Measurements from ENCODE around the gene TBCCD1.

The TBCCD1 gene

GRCh38 chr3:186567072-186567921 lies at the start of gene TBCCD1:
TSS of gene TBCCD1 (minus strand) at chr3:186567339. CDS start at chr3:186564329, 3,010 bp downstream.
- in situ Hi-C loops (cut with HindIII; ENCODE audit: low sequenced_read_pairs) = no loop called here

GRCh38 chr3:186616299-186616617 lies 49.1 kb upstream of the TBCCD1 start:
- in situ Hi-C loops (cut with HindIII; ENCODE audit: low sequenced_read_pairs) = loop anchor here (25.0 kb wide), 1 partner anchor 196 kb away; the partner anchor contains the start of gene RFC4

DNA sequence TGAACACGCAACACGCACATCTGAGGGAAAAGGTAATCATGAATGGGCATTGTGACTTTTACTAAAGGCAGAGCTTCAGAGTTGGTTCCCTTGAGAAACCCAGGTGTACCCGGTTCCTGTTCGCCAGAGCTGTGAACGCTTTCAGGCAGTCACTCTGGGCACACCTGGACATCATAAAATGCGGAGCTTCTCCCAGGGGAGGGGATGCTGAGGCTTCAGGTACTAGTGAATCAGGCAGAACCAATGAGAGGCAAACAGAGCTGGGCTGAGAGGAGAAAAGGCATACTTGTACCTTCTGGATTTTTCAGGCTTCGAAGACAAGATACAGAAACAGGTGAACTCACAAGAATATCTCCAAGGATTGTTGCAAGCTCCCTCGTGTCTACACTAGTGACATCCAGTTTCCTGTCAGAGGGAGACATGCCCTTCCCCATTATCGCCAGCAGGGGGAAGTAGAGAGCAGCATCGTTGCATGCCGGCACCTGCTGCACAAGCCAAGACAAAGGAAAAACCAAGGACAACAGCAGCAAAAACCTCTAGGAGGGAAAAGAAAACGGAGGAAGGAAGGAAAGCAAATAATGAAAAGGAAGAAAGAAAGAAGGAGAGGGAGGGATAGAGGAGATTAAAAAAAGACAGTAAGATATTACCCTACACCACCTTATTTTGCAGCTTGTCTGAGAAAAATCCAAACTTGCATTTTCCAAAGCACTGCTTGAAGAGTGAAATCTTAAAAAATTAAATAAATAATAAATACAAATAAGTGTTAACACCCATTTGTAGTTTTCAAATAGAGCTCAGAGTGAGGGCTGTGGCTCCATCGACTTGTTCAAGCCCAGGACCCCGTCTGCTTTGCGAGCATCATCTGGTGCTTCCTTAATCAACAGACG lies 47.7 kb upstream of the TBCCD1 start:
- in situ Hi-C loops (cut with HindIII; ENCODE audit: low sequenced_read_pairs) = loop anchor here (25.0 kb wide), 1 partner anchor 197 kb away; the partner anchor contains the start of gene RFC4

DNA sequence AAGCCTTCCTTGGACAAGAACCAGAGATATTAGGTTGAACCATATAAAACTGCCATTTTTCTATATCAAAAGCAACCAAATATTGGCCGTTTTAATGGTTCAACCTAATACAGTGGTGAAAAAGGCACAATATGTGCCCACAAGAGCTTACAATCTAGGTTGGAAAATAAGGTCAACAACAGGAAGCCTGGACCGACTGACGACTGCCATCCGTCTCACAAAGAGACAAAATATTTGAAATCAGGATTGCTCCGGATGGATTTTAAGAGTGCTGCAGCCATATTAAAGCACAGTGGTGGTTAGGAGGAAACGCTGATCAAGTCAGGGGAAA lies 47.1 kb upstream of the TBCCD1 start:
- in situ Hi-C loops (cut with HindIII; ENCODE audit: low sequenced_read_pairs) = loop anchor here (25.0 kb wide), 1 partner anchor 198 kb away; the partner anchor contains the start of gene RFC4

DNA sequence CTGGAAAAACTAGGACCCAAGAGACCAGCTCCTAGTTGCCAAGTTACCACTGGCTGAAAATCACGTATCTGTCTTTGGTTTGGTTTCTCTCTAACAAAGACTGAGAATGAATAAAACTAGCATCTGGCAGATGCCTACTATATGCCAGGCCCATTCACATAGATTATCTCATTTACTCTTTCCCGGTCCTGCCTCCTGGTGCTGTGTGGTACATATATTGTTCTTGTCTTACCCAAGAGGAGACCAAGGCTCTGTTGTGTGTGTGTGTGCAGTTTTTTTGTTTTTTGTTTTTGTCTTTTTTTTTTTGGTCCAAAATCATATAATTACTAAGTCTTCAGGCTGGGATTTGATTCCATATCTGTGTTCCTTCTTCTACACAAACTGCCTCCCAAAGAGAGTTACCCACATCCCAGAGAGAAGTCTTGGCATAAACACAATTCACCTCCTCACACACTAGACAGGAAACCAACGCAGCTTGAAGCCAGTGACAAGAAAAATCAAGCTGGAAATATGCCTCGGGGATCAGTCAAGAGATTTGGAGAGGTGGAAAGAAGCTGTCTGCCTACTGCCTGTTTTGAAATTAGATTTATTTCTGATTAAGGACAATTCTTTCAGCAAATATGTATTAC lies 46.6 kb upstream of the TBCCD1 start:
- in situ Hi-C loops (cut with HindIII; ENCODE audit: low sequenced_read_pairs) = loop anchor here (25.0 kb wide), 1 partner anchor 199 kb away; the partner anchor contains the start of gene RFC4

DNA sequence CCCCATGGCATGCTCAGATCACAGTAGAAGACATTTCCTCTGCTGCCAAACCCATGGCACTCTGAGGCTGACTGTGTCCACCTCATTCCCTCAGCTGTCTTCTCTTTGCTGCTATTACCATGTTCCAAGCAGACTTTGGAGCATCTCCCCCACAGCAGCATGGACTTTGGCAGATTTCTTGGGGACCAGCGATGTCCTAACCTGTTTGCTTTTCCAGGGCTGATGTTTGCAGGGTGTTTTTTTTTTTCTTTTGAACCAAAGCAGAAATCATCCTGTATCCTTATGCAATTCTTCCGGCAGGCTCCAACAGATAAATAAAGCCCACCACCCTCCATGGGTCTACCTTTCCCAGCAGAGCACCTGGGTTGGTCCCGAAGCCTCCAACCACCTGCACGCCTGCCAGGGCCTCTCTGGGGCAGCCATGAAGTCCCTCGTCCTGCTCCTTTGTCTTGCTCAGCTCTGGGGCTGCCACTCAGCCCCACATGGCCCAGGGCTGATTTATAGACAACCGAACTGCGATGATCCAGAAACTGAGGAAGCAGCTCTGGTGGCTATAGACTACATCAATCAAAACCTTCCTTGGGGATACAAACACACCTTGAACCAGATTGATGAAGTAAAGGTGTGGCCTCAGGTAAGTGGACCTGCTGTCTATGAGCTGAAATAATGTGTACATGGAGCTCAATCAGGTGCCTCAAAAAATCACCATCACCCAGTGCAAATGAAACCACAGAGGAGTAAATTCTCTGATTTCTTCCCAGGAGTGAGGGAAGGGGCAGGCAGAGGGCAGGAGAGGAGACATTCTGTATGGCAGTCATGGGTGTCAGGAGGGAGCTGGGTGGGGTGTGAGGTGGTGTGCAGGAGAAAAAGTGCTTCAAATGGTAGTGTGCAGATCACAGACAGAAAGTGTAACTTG lies 45.8 kb upstream of the TBCCD1 start, which contains the start of gene AHSG:
AHSG (plus strand) TSS at position 340 of the 916 bp plus-strand sequence; CDS start at position 422, 82 bp downstream.
- in situ Hi-C loops (cut with HindIII; ENCODE audit: low sequenced_read_pairs) = loop anchor here (25.0 kb wide), 1 partner anchor 199 kb away; the partner anchor contains the start of gene RFC4

GRCh38 chr3:186612065-186612464 lies 44.9 kb upstream of the TBCCD1 start:
- in situ Hi-C loops (cut with HindIII; ENCODE audit: low sequenced_read_pairs) = loop anchor here (25.0 kb wide), 1 partner anchor 200 kb away; the partner anchor contains the start of gene RFC4

- in situ Hi-C loops (cut with HindIII; ENCODE audit: low sequenced_read_pairs) = loop anchor here (25.0 kb wide), 1 partner anchor 203 kb away; the partner anchor contains the start of gene RFC4
Observed at GRCh38 chr3:186609247-186609868, 42.2 kb upstream of the TBCCD1 start.

DNA sequence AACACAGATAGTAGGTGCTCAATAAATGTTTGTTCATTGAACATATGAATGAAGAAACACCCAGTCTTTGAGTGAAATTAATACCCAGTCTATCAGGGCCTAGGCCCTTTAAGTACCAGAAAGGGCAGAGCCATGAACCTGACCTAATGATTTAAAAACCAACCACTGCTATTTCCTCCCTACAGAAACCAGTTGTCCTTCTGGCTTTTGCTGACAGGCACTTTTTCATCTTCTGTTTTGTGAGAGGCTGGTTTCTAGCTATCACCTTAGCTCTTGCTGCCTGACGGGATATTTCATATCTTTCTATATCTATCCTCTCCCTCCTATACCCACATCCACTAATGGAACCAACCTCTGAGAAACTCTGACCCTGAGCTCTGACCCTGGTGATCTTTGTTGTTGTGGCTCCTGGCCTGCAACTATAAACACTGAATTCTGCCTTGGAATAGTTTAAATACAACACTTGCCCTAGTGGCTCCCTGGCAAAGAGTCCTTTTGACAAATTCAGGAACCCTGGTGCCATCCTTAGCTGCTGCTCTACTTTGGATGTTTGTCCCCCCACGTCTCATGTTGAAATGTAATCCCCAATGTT lies 41.6 kb upstream of the TBCCD1 start:
- in situ Hi-C loops (cut with HindIII; ENCODE audit: low sequenced_read_pairs) = loop anchor here (25.0 kb wide), 1 partner anchor 204 kb away; the partner anchor contains the start of gene RFC4

DNA sequence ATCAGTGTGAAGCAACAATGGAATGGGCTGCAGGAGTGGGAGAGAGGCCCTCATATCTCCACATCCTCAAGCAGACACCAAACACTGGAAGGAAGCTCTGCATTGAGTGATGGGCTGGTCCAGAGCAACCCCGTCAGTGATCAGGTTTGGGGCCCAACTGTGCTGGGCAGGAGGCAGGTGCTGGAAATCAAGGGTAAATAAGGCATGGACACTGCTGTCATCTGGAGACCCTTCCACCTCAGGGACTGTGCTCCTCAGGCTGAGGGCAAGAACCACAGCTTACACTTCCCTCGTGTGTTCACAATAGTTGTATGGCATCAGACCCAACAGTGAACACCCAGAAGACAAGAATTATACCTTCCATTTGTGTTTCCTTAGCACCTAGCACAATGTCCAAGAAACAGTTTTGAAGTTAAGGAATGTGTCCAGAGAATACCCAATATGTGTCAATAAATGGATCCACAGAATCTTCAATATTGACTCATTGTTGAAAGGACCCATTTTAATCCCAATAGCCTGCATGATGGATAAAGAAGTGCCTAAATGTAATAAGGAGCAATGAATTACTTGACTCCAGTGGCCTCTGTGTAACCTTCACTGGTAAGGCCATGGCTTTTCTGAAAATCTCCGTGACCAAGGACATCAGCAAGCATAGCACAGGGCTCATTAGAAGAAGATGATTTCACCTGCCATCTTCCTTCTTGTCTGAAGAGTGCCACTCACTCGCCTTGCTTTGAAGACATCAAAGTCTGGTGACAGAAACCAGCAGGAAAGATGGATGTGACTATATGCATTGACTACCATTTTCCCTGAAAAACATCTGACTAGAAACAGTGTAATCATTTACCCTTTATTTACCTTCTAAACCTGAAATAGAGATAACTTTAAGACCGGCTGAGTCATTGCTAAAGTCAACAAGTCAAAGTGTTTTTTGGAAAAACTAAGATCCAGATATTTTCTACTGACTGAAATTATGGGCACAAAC lies 38.7 kb upstream of the TBCCD1 start:
- in situ Hi-C loops (cut with HindIII; ENCODE audit: low sequenced_read_pairs) = loop anchor here (25.0 kb wide), 1 partner anchor 206 kb away; the partner anchor contains the start of gene RFC4

DNA sequence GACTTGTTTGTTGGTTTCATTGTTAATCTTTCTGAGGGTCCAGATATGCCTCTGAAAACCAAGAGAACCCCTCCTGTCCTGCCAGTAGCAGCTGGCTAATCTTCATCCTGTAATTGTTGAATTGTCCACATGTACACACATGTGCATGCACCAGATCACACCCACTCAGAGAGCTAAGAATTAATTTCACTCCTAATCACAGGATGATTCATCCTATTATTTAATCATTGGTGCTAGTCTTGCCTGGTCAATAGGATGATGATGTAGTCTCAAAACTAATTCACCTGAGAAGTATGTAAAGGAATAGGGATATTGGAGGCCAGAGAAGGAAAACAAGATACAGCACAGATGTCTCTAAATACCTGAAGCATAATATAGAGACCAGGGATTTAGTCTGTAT lies 37.9 kb upstream of the TBCCD1 start:
- in situ Hi-C loops (cut with HindIII; ENCODE audit: low sequenced_read_pairs) = loop anchor here (25.0 kb wide), 1 partner anchor 207 kb away; the partner anchor contains the start of gene RFC4

DNA sequence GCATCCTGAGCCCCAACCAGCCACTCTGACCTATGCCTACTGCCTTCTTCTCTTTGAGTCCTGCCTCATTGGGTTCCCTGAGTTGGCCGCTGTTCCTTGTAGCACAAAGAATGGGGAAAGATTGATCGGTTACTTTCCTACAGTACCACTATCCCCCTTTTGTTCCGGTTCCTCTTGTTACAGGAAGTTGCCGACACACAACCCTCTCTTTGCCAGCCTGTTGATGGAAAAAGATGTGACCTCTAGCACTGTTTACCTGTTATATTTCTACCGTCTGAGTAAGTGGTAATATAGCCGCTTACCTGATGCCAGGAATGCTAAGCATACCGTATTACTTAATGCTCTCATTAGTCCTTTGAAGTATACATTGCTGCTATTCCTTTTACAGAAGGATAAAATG lies 36.0 kb upstream of the TBCCD1 start:
- in situ Hi-C loops (cut with HindIII; ENCODE audit: low sequenced_read_pairs) = loop anchor here (25.0 kb wide), 1 partner anchor 209 kb away; the partner anchor contains the start of gene RFC4

- in situ Hi-C loops (cut with HindIII; ENCODE audit: low sequenced_read_pairs) = loop anchor here (25.0 kb wide), 1 partner anchor 211 kb away; the partner anchor contains the start of gene RFC4
Observed at GRCh38 chr3:186600896-186601295, 33.8 kb upstream of the TBCCD1 start.

- in situ Hi-C loops (cut with HindIII; ENCODE audit: low sequenced_read_pairs) = loop anchor here (25.0 kb wide), 1 partner anchor 213 kb away; the partner anchor contains the start of gene RFC4
Observed at GRCh38 chr3:186599785-186600166, 32.6 kb upstream of the TBCCD1 start.

DNA sequence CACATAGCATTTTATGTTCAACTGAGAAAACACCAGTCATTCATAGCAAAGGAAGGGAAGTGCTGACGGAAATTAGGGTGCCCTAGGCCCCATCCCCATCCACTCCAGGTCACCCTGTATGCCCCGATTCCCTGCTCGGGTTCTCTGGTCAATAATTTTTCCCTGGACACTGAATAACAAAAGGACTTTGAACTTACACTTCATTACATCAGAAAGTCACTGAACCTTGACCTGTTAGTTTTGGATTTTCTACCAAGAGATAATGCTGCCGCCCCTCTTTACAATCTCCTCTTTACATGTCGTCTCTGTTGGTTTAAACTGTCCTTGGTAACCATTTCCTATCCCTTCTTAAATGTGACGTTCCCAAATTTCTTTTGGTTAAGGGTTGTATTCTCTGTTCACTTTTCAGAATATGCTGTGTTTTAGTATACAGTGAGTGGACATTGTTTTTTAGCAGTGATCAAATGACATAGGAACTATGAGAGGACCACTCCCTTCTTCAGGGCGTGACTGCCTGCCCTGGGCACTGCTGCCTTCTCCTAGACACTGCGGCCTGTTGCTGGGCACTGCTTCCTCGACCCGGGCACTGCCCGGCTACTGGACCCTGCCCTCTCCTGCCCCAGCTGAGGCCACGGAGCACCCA lies 32.1 kb upstream of the TBCCD1 start:
- in situ Hi-C loops (cut with HindIII; ENCODE audit: low sequenced_read_pairs) = no loop called here

DNA sequence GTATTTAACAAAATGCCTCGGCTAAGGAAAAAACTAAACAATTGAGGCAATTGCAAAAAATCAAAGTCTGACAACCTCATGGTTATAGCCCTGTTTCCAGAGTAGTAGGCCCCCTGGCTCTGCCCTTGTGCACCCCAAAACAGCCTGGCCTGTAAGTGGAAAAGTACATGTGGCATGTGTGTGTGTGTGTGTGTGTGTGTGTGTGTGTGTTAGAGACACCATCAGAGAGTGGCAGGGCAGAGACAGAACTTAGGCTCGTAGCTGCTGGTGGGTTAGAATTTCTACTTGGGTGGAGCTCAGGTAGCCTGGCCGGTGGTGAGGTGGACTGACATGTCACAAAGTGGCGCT lies 31.6 kb upstream of the TBCCD1 start:
- in situ Hi-C loops (cut with HindIII; ENCODE audit: low sequenced_read_pairs) = no loop called here
